ENCODE measurements around the gene SAMD14.

- TF ChIP-seq, protein P1, sequence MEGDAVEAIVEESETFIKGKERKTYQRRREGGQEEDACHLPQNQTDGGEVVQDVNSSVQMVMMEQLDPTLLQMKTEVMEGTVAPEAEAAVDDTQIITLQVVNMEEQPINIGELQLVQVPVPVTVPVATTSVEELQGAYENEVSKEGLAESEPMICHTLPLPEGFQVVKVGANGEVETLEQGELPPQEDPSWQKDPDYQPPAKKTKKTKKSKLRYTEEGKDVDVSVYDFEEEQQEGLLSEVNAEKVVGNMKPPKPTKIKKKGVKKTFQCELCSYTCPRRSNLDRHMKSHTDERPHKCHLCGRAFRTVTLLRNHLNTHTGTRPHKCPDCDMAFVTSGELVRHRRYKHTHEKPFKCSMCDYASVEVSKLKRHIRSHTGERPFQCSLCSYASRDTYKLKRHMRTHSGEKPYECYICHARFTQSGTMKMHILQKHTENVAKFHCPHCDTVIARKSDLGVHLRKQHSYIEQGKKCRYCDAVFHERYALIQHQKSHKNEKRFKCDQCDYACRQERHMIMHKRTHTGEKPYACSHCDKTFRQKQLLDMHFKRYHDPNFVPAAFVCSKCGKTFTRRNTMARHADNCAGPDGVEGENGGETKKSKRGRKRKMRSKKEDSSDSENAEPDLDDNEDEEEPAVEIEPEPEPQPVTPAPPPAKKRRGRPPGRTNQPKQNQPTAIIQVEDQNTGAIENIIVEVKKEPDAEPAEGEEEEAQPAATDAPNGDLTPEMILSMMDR (IDR thresholded peaks at IDR 0.05): no peak
- no peak for TF ChIP-seq POLR2A (IDR thresholded peaks at IDR 0.05)
These were observed 31.4 kb downstream of the SAMD14 start for GRCh38 chr17:50098583-50098982.
